Vagina (tissue), 2 donors: Measurements from ENCODE around the gene NCAPG2.

Source experiments
- POLR2A ChIP-seq, 2 donors: fragments of 450-650 bp; IDR thresholded peaks; one replicate each; pipeline ENCODE4 v1.6.1; 2017; ENCODE audit warnings: antibody characterized with exemption in 2 of 2, mild to moderate bottlenecking in 2 of 2, moderate library complexity in 2 of 2
- TF ChIP-seq, protein P1 (sequence below), 3 experiments: fragments of 450-650 bp in 2 of 3; fragments of 200-600 bp in 1 of 3; sonication (generic) in 1 of 3; IDR thresholded peaks; one replicate each; pipeline ENCODE4 v1.5.1; 2017 to 2019; ENCODE audit warnings: antibody characterized with exemption in 3 of 3, mild to moderate bottlenecking in 2 of 3, moderate library complexity in 2 of 3

DNA sequence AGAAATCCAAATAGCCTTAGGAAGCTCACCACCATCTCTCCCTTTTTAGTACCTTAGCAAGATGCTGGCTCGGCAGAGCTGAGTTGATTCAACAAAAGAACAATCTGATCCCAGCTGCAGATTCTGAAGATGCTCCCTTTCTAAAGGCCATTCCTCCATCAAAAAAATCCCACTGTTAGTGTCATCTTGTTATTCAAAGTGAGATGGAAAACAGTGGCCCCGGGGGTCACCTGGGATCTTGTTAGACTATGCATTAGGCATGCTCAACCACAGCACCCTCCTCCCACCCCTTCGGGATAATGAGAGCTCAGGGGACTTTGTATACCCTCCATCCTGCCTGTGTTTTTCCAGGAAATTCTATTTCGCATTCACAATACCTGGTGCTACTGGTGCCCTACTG lies 2.4 kb downstream of the NCAPG2 start:
- TF ChIP-seq, protein P1, sequence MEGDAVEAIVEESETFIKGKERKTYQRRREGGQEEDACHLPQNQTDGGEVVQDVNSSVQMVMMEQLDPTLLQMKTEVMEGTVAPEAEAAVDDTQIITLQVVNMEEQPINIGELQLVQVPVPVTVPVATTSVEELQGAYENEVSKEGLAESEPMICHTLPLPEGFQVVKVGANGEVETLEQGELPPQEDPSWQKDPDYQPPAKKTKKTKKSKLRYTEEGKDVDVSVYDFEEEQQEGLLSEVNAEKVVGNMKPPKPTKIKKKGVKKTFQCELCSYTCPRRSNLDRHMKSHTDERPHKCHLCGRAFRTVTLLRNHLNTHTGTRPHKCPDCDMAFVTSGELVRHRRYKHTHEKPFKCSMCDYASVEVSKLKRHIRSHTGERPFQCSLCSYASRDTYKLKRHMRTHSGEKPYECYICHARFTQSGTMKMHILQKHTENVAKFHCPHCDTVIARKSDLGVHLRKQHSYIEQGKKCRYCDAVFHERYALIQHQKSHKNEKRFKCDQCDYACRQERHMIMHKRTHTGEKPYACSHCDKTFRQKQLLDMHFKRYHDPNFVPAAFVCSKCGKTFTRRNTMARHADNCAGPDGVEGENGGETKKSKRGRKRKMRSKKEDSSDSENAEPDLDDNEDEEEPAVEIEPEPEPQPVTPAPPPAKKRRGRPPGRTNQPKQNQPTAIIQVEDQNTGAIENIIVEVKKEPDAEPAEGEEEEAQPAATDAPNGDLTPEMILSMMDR (IDR thresholded peaks at IDR 0.05), result no peak
- TF ChIP-seq POLR2A (IDR thresholded peaks at IDR 0.05), result no peak
